Mucosa of stomach (tissue), 1 donor: Measurements from ENCODE around the gene SPATA46.
"Not testable (repeated sequence)": the region's sequence is repeated elsewhere in the genome, so short reads cannot be mapped to it uniquely, and the experiment has no call there.

Source experiments
- H3K27me3 ChIP-seq: one replicate; pipeline ENCODE4 v1.7.0; 2013; ENCODE audit warnings: mild to moderate bottlenecking, low read length; ENCODE audit not compliant: control insufficient read depth, insufficient read depth
- H3K36me3 ChIP-seq: one replicate; pipeline ENCODE4 v1.7.0; 2013; ENCODE audit warnings: low read length; ENCODE audit not compliant: control insufficient read depth, insufficient read depth
- H3K4me1 ChIP-seq: one replicate; pipeline ENCODE4 v1.7.0; 2013; ENCODE audit warnings: mild to moderate bottlenecking, low read length; ENCODE audit not compliant: control insufficient read depth, insufficient read depth
- H3K4me3 ChIP-seq: one replicate; pipeline ENCODE4 v1.7.0; 2013; ENCODE audit warnings: low read length
- H3K9ac ChIP-seq: one replicate; pipeline ENCODE4 v1.7.0; 2013; ENCODE audit warnings: mild to moderate bottlenecking, low read length, moderate library complexity
- H3K9me3 ChIP-seq: one replicate; pipeline ENCODE4 v1.7.0; 2013; ENCODE audit warnings: mild to moderate bottlenecking, low read length, moderate library complexity; ENCODE audit not compliant: control insufficient read depth
- donor health status: Pancreatic carcinoma.

The SPATA46 gene

DNA sequence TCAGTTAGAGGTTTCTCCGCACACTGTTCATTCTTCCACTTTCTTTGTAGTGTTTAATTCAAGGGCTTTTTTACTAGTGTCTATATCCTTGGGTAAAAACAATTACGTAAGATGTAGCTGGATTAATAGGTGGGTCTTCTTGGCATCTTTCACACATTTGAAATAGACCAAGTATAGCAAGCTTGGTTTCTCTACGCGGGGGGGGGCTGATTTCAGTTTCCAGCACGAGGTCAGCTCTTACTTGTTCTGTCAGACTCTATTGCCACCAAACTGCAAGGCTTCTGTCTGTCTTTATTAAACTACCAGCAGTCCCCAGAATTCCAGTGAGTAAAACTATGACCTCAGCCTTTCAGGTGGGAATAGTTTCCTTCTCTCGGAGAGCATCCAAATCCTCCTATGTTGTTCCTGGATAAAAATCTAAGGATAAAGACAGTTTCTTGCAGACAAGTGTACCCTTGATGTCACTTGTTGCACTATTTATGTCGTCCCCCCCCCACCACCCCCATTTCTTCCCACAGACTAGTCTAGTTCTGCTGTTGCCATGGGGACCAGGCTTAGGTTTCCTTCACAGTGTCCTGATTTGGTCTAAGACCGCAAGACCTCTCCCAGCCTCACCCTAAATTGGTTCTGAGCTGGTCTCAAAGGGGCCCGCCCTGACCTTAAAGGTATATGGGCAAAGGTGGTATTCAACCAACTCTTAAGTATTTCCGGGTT is 17.0 kb downstream of the SPATA46 start:
- Histone ChIP-seq H3K27me3 (no peaks in the 10 kb centered on the region), H3K9ac (no peak overlapping the region), H3K4me1 (peaks cover 6% of the 10 kb centered on the region), H3K36me3 (no peaks in the 10 kb centered on the region), H3K4me3 (no peak overlapping the region), H3K9me3 (no peaks in the 10 kb centered on the region)

DNA sequence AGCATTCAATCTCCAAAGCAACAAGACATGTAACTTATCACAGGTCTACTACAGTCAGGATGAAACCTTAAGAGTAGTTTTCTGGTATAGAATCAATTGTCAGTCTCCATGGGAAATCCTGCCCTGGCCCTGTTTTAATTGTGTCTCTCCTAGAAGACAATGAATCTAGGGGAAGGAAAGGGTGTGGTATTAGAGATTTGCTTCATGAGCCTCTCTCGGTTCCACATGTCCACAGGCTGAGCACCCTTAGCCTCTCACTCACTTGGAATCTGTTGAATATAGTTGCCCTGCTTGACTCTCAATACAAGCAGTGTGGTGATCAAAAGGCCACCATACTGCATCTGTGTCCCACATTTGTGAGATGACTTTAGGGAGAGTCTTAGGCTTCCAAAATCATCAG is 17.7 kb downstream of the SPATA46 start:
- no peak overlapping the region for H3K9ac ChIP-seq
- H3K36me3 ChIP-seq, result no peaks in the 10 kb centered on the region
- H3K4me1 ChIP-seq, result peaks cover 6% of the 10 kb centered on the region
- no peaks in the 10 kb centered on the region for H3K9me3 ChIP-seq
- H3K27me3 ChIP-seq, result no peaks in the 10 kb centered on the region
- no peak overlapping the region for H3K4me3 ChIP-seq

GRCh38 chr1:162357681-162358266 is 18.9 kb downstream of the SPATA46 start:
- H3K9me3 ChIP-seq, result no peaks in the 10 kb centered on the region
- no peaks in the 10 kb centered on the region for H3K27me3 ChIP-seq
- H3K4me1 ChIP-seq, result peaks cover 6% of the 10 kb centered on the region
- no peak overlapping the region for H3K9ac ChIP-seq
- H3K36me3 ChIP-seq, result no peaks in the 10 kb centered on the region
- no peak overlapping the region for H3K4me3 ChIP-seq

DNA sequence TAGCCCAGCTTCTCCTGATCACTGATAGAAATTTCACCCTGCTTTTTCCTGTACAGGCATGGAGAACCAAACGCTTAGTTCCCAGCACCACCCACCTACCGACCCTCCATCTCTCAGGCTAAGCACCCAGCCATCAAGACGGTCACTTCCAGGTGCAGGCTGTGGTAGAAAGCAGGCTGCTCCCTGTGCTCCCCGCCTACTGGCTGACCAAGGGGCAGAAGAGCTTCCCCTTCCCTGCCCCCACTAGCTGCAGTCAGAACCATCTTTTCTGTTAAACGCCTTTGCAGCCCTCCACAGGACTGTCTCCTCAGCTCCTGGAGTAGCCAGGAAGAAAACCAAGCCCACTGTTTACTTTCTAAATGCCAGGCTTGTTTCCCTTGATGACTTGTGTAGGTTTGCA is 23.0 kb downstream of the SPATA46 start:
- Histone ChIP-seq H3K36me3 (no peaks in the 10 kb centered on the region), H3K9me3 (no peaks in the 10 kb centered on the region), H3K27me3 (no peaks in the 10 kb centered on the region), H3K4me3 (no peak overlapping the region), H3K4me1 (peaks cover 7% of the 10 kb centered on the region), H3K9ac (no peak overlapping the region)

- Histone ChIP-seq H3K4me1 (peaks cover 7% of the 10 kb centered on the region), H3K27me3 (no peaks in the 10 kb centered on the region), H3K4me3 (no peak overlapping the region), H3K9me3 (no peaks in the 10 kb centered on the region), H3K36me3 (no peaks in the 10 kb centered on the region), H3K9ac (no peak overlapping the region)
These were observed 23.6 kb downstream of the SPATA46 start for GRCh38 chr1:162353078-162353477.

GRCh38 chr1:162351874-162352273 is 24.8 kb downstream of the SPATA46 start:
- not testable (repeated sequence) for H3K27me3 ChIP-seq, H3K4me3 ChIP-seq, H3K9me3 ChIP-seq, H3K9ac ChIP-seq, H3K36me3 ChIP-seq
- peaks cover 16% of the 10 kb centered on the region for H3K4me1 ChIP-seq

- Histone ChIP-seq H3K4me3 (no peak overlapping the region), H3K36me3 (no peaks in the 10 kb centered on the region), H3K9me3 (no peaks in the 10 kb centered on the region), H3K27me3 (no peaks in the 10 kb centered on the region), H3K4me1 (peaks cover 18% of the 10 kb centered on the region), H3K9ac (no peak overlapping the region)
These were observed 25.3 kb downstream of the SPATA46 start for GRCh38 chr1:162351246-162351842.

GRCh38 chr1:162349635-162350330 is 26.9 kb downstream of the SPATA46 start:
- H3K4me3 ChIP-seq, result no peak overlapping the region
- H3K27me3 ChIP-seq, result no peaks in the 10 kb centered on the region
- no peaks in the 10 kb centered on the region for H3K36me3 ChIP-seq
- no peaks in the 10 kb centered on the region for H3K9me3 ChIP-seq
- no peak overlapping the region for H3K9ac ChIP-seq
- H3K4me1 ChIP-seq, result peaks cover 18% of the 10 kb centered on the region

DNA sequence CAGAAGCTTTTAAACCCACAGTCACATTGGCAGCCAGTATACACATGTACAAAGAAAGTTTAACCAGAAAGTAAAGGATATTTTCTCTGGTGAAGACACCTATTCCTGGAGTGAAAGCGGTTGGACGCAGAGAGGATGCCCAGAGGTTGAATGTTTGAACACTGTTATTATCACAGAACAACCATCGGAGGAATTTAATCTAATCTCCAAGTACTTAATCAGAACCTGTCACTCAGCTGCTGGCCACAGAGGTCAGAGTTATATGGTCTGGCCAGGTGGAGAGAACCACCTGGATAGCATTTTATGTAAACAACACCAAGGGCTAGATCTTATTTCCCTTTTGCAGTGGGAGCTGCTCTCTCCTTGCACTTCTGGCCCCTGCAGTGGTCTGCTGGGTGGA is 29.4 kb downstream of the SPATA46 start:
- Histone ChIP-seq H3K4me3 (no peak overlapping the region), H3K9ac (no peak overlapping the region), H3K4me1 (peaks cover 18% of the 10 kb centered on the region), H3K9me3 (no peaks in the 10 kb centered on the region), H3K36me3 (no peaks in the 10 kb centered on the region), H3K27me3 (no peaks in the 10 kb centered on the region)

- Histone ChIP-seq H3K9me3 (no peaks in the 10 kb centered on the region), H3K36me3 (no peaks in the 10 kb centered on the region), H3K27me3 (no peaks in the 10 kb centered on the region), H3K4me3 (no peak overlapping the region), H3K4me1 (peaks cover 12% of the 10 kb centered on the region), H3K9ac (no peak overlapping the region)
These were observed 33.2 kb downstream of the SPATA46 start for GRCh38 chr1:162343470-162343869.

GRCh38 chr1:162342452-162342983 is 34.1 kb downstream of the SPATA46 start:
- no peaks in the 10 kb centered on the region for H3K36me3 ChIP-seq
- peaks cover 8% of the 10 kb centered on the region for H3K4me1 ChIP-seq
- no peaks in the 10 kb centered on the region for H3K27me3 ChIP-seq
- H3K9ac ChIP-seq, result no peak overlapping the region
- no peaks in the 10 kb centered on the region for H3K9me3 ChIP-seq
- H3K4me3 ChIP-seq, result no peak overlapping the region
